HUES48 (cell line): ENCODE data around the gene MYO5A.
"Not testable (repeated sequence)": the region's sequence is repeated elsewhere in the genome, so short reads cannot be mapped to it uniquely, and the experiment has no call there.

Source experiments
- H3K27ac ChIP-seq: one replicate; pipeline ENCODE4 v1.7.0; 2013; ENCODE audit warnings: low read depth, low read length, inconsistent platforms
- H3K27me3 ChIP-seq: 2 replicates; pipeline ENCODE4 v1.6.1; 2013; ENCODE audit warnings: mild to moderate bottlenecking, low read length; ENCODE audit not compliant: control insufficient read depth, insufficient read depth
- H3K36me3 ChIP-seq: 2 replicates; pipeline ENCODE4 v1.6.1; 2013; ENCODE audit warnings: low read length; ENCODE audit not compliant: control insufficient read depth, insufficient read depth
- H3K4me1 ChIP-seq: 2 replicates; pipeline ENCODE4 v1.6.1; 2013; ENCODE audit warnings: mild to moderate bottlenecking, low read length; ENCODE audit not compliant: control insufficient read depth, insufficient read depth
- H3K4me3 ChIP-seq: 2 replicates; pipeline ENCODE4 v1.5.1; 2013; ENCODE audit warnings: mild to moderate bottlenecking, low read depth, low read length
- H3K9ac ChIP-seq: 2 replicates; pipeline ENCODE4 v1.6.1; 2013; ENCODE audit warnings: mild to moderate bottlenecking, low read depth, low read length, moderate library complexity
- H3K9me3 ChIP-seq: 2 replicates; pipeline ENCODE4 v1.6.1; 2013; ENCODE audit warnings: low read length; ENCODE audit not compliant: control insufficient read depth, insufficient read depth

MYO5A gene

GRCh38 chr15:52439042-52439441 is 89.6 kb downstream of the MYO5A start:
- H3K4me1 ChIP-seq, H3K27ac ChIP-seq, H3K36me3 ChIP-seq, H3K4me3 ChIP-seq, H3K9me3 ChIP-seq, H3K9ac ChIP-seq, H3K27me3 ChIP-seq: not testable (repeated sequence)

- H3K27me3 ChIP-seq, result no peaks in the 10 kb centered on the region
- H3K9me3 ChIP-seq, result no peaks in the 10 kb centered on the region
- no peaks in the 10 kb centered on the region for H3K36me3 ChIP-seq
- no peak overlapping the region for H3K9ac ChIP-seq
- H3K4me3 ChIP-seq, result no peak overlapping the region
- H3K27ac ChIP-seq, result no peak overlapping the region
- H3K4me1 ChIP-seq, result 0 out of 2 replicates have a peak, but pooled peaks cover 6% of the 10 kb centered on the region
Observed at GRCh38 chr15:52438047-52438446, 90.6 kb downstream of the MYO5A start.

- Histone ChIP-seq H3K9ac (no peak overlapping the region), H3K27ac (no peak overlapping the region), H3K27me3 (no peaks in the 10 kb centered on the region), H3K36me3 (no peaks in the 10 kb centered on the region), H3K4me3 (no peak overlapping the region), H3K4me1 (0 out of 2 replicates have a peak, but pooled peaks cover 6% of the 10 kb centered on the region), H3K9me3 (no peaks in the 10 kb centered on the region)
Observed at GRCh38 chr15:52437646-52438045, 91.0 kb downstream of the MYO5A start.

GRCh38 chr15:52436981-52437380 is 91.7 kb downstream of the MYO5A start:
- no peak overlapping the region for H3K9ac ChIP-seq
- H3K4me3 ChIP-seq, result no peak overlapping the region
- H3K27me3 ChIP-seq, result no peaks in the 10 kb centered on the region
- H3K9me3 ChIP-seq, result no peaks in the 10 kb centered on the region
- H3K36me3 ChIP-seq, result no peaks in the 10 kb centered on the region
- H3K27ac ChIP-seq, result no peak overlapping the region
- 0 out of 2 replicates have a peak, but pooled peaks cover 6% of the 10 kb centered on the region for H3K4me1 ChIP-seq

DNA sequence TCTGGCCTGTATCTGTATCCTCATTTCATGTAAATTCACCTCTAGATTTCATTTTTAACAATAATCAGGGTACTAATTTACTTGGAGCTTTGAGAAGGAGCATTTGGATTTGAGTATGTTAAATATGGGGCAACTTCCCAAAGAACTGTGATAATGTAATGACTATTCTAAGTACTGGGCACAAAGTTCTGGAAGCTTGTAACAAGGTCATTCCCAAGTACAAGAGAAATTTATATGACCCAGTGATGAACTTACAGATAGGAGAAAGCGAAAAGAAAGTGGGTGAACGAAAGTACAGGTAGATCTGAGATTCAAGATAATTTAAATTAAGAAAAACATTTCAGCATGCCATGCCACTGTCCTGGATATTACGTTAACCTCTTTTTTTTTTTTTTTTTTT is 93.8 kb downstream of the MYO5A start:
- Histone ChIP-seq H3K4me1 (0 out of 2 replicates have a peak, but pooled peaks cover 6% of the 10 kb centered on the region), H3K4me3 (no peak overlapping the region), H3K27ac (no peak overlapping the region), H3K9ac (no peak overlapping the region), H3K27me3 (no peaks in the 10 kb centered on the region), H3K36me3 (no peaks in the 10 kb centered on the region), H3K9me3 (no peaks in the 10 kb centered on the region)

GRCh38 chr15:52428297-52428696 is 100.4 kb downstream of the MYO5A start:
- Histone ChIP-seq H3K4me3 (no peak overlapping the region), H3K27ac (no peak overlapping the region), H3K27me3 (no peaks in the 10 kb centered on the region), H3K4me1 (no peaks in the 10 kb centered on the region), H3K9ac (no peak overlapping the region), H3K36me3 (no peaks in the 10 kb centered on the region), H3K9me3 (no peaks in the 10 kb centered on the region)

DNA sequence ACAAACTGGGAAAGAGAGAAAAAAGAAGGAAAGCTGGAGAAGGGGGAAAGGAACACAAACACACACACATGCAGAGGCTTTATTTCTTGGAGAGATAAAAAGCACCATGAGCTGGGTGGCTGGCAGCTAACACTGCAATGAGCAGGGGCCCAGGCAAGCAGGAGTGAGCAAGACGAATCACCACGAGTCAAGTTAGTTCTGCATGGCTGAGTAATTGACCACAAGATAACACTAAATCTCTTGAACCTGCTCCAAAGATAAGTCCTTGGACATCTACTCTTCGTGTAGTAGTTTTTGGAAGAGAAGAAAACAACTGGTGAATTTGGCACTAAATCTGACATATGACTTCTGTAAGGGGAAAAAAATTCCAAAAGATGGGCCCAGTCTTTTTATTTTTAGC is 100.9 kb downstream of the MYO5A start:
- Histone ChIP-seq H3K4me3 (no peak overlapping the region), H3K4me1 (no peaks in the 10 kb centered on the region), H3K9ac (no peak overlapping the region), H3K27me3 (no peaks in the 10 kb centered on the region), H3K36me3 (no peaks in the 10 kb centered on the region), H3K27ac (no peak overlapping the region), H3K9me3 (no peaks in the 10 kb centered on the region)

- Histone ChIP-seq H3K27me3 (no peaks in the 10 kb centered on the region), H3K4me1 (no peaks in the 10 kb centered on the region), H3K36me3 (no peaks in the 10 kb centered on the region), H3K9me3 (no peaks in the 10 kb centered on the region), H3K9ac (no peak overlapping the region), H3K4me3 (no peak overlapping the region), H3K27ac (no peak overlapping the region)
Observed at GRCh38 chr15:52424856-52425431, 103.7 kb downstream of the MYO5A start.

DNA sequence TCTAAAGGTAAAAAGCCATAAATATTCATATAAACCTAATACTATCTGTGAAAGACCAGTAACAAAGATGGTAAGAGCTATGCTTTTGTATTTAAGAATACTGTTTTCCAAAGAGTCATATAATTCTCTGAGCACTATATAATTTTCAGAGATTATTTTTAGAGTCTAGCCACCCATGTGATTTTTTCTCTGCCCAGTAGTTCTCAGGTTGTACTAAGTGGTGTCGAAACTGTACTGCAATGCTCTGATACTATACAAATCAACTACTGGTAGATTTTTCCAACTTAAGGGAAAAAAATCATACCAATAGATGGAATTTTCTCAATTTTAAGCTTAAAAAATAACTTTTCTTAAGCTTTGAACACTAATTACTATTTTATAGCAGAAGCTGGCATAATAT is 104.8 kb downstream of the MYO5A start:
- Histone ChIP-seq H3K27me3 (no peaks in the 10 kb centered on the region), H3K4me1 (no peaks in the 10 kb centered on the region), H3K4me3 (no peak overlapping the region), H3K36me3 (no peaks in the 10 kb centered on the region), H3K27ac (no peak overlapping the region), H3K9me3 (no peaks in the 10 kb centered on the region), H3K9ac (no peak overlapping the region)

DNA sequence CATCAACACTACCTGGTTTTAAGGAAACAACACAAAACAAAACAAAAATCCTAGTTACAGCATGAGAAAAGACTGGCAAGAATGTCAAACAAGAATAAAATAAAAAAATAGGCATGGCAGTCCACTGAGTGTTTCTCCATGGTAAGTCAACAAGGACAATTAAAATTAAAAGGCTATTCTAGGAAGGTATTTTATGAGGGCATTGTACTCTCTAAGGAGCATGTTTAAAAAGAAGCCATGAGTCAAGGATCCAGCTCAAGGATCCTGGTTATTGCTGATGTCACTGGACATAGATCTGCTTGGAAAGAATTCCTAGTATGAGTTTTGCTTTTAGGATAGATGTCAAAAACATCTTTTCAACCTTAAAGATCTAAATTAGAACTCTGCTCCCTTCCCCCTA is 106.7 kb downstream of the MYO5A start:
- no peak overlapping the region for H3K27ac ChIP-seq
- H3K9me3 ChIP-seq, result no peaks in the 10 kb centered on the region
- no peak overlapping the region for H3K4me3 ChIP-seq
- no peaks in the 10 kb centered on the region for H3K36me3 ChIP-seq
- H3K27me3 ChIP-seq, result no peaks in the 10 kb centered on the region
- H3K4me1 ChIP-seq, result no peaks in the 10 kb centered on the region
- no peak overlapping the region for H3K9ac ChIP-seq

DNA sequence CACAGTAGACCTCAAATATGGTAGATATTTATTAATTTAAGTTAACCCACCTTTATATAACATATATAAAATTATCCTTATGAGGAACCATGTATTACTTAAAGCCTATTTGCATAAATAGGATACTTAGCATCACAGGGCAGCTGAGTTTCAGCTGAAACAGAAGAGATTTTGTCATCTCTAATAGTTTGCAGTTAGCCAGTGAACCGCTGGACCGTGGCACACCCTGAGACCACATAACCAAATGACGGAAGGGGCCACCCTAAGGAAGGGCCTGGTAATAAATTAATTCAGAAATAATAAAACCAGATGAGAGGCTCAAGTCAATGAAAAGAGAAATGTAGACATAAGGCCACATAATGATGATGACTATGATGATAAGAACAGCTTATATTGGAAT is 107.7 kb downstream of the MYO5A start:
- H3K4me3 ChIP-seq, result no peak overlapping the region
- no peaks in the 10 kb centered on the region for H3K36me3 ChIP-seq
- no peak overlapping the region for H3K27ac ChIP-seq
- H3K9ac ChIP-seq, result no peak overlapping the region
- no peaks in the 10 kb centered on the region for H3K4me1 ChIP-seq
- no peaks in the 10 kb centered on the region for H3K27me3 ChIP-seq
- H3K9me3 ChIP-seq, result no peaks in the 10 kb centered on the region

DNA sequence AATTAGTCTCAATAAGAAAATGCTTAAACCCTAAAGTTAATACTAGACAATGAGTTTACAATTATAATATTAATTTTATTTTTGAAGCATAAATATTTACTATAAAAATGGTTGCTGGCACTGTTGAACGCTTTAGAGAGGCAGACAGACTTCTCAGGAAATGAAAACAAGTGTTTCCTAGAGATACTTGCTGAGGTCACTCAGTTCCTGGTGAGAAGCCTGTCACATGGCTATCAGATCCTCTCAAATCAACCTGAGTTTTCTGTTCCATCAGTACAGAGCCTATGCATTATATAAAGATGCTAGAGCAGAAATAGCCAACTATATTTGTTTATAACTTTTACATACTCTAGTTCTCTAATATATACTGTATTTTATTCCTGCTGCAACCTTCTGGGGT is 109.2 kb downstream of the MYO5A start:
- Histone ChIP-seq H3K9ac (no peak overlapping the region), H3K4me3 (no peak overlapping the region), H3K4me1 (no peaks in the 10 kb centered on the region), H3K36me3 (no peaks in the 10 kb centered on the region), H3K9me3 (no peaks in the 10 kb centered on the region), H3K27ac (no peak overlapping the region), H3K27me3 (no peaks in the 10 kb centered on the region)
